ENCODE results near the gene CSF2. TPM values are rescaled to one million over a fixed set of nuclear protein-coding genes. Genes with fewer than 3 reads are reported as not detected.

Gene CSF2
- total and polyA plus RNA-seq, 2 of the 13 experiments (the other 11 are each of a cell fraction or from before 2014, with no cell fraction given) = not detected

DNA sequence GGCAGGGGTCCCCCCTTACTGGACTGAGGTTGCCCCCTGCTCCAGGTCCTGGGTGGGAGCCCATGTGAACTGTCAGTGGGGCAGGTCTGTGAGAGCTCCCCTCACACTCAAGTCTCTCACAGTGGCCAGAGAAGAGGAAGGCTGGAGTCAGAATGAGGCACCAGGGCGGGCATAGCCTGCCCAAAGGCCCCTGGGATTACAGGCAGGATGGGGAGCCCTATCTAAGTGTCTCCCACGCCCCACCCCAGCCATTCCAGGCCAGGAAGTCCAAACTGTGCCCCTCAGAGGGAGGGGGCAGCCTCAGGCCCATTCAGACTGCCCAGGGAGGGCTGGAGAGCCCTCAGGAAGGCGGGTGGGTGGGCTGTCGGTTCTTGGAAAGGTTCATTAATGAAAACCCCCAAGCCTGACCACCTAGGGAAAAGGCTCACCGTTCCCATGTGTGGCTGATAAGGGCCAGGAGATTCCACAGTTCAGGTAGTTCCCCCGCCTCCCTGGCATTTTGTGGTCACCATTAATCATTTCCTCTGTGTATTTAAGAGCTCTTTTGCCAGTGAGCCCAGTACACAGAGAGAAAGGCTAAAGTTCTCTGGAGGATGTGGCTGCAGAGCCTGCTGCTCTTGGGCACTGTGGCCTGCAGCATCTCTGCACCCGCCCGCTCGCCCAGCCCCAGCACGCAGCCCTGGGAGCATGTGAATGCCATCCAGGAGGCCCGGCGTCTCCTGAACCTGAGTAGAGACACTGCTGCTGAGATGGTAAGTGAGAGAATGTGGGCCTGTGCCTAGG is at the start of gene CSF2 (continued):
- TF ChIP-seq, protein P1, sequence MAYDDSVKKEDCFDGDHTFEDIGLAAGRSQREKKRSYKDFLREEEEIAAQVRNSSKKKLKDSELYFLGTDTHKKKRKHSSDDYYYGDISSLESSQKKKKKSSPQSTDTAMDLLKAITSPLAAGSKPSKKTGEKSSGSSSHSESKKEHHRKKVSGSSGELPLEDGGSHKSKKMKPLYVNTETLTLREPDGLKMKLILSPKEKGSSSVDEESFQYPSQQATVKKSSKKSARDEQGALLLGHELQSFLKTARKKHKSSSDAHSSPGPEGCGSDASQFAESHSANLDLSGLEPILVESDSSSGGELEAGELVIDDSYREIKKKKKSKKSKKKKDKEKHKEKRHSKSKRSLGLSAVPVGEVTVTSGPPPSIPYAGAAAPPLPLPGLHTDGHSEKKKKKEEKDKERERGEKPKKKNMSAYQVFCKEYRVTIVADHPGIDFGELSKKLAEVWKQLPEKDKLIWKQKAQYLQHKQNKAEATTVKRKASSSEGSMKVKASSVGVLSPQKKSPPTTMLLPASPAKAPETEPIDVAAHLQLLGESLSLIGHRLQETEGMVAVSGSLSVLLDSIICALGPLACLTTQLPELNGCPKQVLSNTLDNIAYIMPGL (CRISPR knock-in tag; IDR thresholded peaks at IDR 0.05; ENCODE audit: borderline replicate concordance in 1 of 2, low read depth in 1 of 2) = no peak
- TF ChIP-seq, protein P2, sequence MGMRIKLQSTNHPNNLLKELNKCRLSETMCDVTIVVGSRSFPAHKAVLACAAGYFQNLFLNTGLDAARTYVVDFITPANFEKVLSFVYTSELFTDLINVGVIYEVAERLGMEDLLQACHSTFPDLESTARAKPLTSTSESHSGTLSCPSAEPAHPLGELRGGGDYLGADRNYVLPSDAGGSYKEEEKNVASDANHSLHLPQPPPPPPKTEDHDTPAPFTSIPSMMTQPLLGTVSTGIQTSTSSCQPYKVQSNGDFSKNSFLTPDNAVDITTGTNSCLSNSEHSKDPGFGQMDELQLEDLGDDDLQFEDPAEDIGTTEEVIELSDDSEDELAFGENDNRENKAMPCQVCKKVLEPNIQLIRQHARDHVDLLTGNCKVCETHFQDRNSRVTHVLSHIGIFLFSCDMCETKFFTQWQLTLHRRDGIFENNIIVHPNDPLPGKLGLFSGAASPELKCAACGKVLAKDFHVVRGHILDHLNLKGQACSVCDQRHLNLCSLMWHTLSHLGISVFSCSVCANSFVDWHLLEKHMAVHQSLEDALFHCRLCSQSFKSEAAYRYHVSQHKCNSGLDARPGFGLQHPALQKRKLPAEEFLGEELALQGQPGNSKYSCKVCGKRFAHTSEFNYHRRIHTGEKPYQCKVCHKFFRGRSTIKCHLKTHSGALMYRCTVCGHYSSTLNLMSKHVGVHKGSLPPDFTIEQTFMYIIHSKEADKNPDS (CRISPR knock-in tag; IDR thresholded peaks at IDR 0.05) = no peak
- TF ChIP-seq ZNF121 (CRISPR knock-in tag; IDR thresholded peaks at IDR 0.05) (no peak), BHLHE40 (IDR thresholded peaks at IDR 0.05; ENCODE audit: low read length) (no peak), ZNF207 (IDR thresholded peaks at IDR 0.05; ENCODE audit: borderline replicate concordance) (no peak), FOXA1 (IDR thresholded peaks at IDR 0.05) (no peak), FOXA1 (CRISPR knock-in tag; IDR thresholded peaks at IDR 0.05) (peak; percentile 31; the same call in 1 of the 2 replicates), LCORL (IDR thresholded peaks at IDR 0.05) (no peak), LCORL (CRISPR knock-in tag; IDR thresholded peaks at IDR 0.05) (no peak), STAG1 (CRISPR knock-in tag; IDR thresholded peaks at IDR 0.05) (no peak), HDAC1 (CRISPR knock-in tag; IDR thresholded peaks at IDR 0.05) (no peak), ZNF777 (CRISPR knock-in tag; IDR thresholded peaks at IDR 0.05) (no peak)
